IMR-90 (cell line): Measurements from ENCODE around the gene NCAPG2. TPM values are rescaled to one million over a fixed set of nuclear protein-coding genes. Genes with fewer than 3 reads are reported as not detected.

Experiments
- ATAC-seq: fragments of 200-7000 bp; cut with Tn5 transposase; 2 replicates; pipeline ENCODE4 v1.9.1; 2020; ENCODE audit warnings: low read depth, mild to moderate bottlenecking, moderate library complexity
- BruUV-seq: library from RNA; stranded (reverse); fragments of 400-500 nt; replicated peaks from 2 replicates; lab custom pipeline; 2021; lab: Mats Ljungman, UMichigan
- CTCF ChIA-PET: fragments of 300-600 bp; formaldehyde crosslinking; extraction: SDS; loops from one replicate; lab custom pipeline; 2021; ENCODE audit warnings: antibody characterized with exemption; lab: Yijun Ruan, JAX
- POLR2A ChIA-PET: fragments of 300-600 bp; sonication (Branson Sonifier 250); formaldehyde crosslinking; loops from one replicate; lab custom pipeline; 2022; ENCODE audit warnings: antibody characterized with exemption; ENCODE audit not compliant: unreplicated experiment; lab: Charles Lee
- DNase-seq: peaks from one replicate; pipeline ENCODE4 v3.0.0; 2013
- H2AFZ ChIP-seq: replicated peaks from 2 replicates; pipeline ENCODE3; 2013; ENCODE audit warnings: low read length, mild to moderate bottlenecking; ENCODE audit not compliant: poor library complexity
- H2AK5ac ChIP-seq: 2 replicates; pipeline ENCODE4 v1.6.1; 2013; ENCODE audit warnings: low read depth, low read length, inconsistent platforms
- H2AK9ac ChIP-seq: replicated peaks from 2 replicates; pipeline ENCODE3; 2013; ENCODE audit warnings: mild to moderate bottlenecking, low read depth, low read length, moderate library complexity; ENCODE audit not compliant: poor library complexity
- H2BK120ac ChIP-seq: 2 replicates; pipeline ENCODE4 v1.6.1; 2013; ENCODE audit warnings: low read depth, low read length, inconsistent platforms
- H2BK15ac ChIP-seq: 3 replicates; pipeline ENCODE4 v1.6.1; 2013; ENCODE audit warnings: low read depth, low read length, inconsistent platforms
- H2BK20ac ChIP-seq: 2 replicates; pipeline ENCODE4 v1.6.1; 2013; ENCODE audit warnings: low read depth, mild to moderate bottlenecking, inconsistent platforms, low read length, moderate library complexity
- H2BK5ac ChIP-seq: 2 replicates; pipeline ENCODE4 v1.6.1; 2013; ENCODE audit warnings: mild to moderate bottlenecking, low read depth, low read length, inconsistent platforms; ENCODE audit not compliant: poor library complexity, severe bottlenecking
- H3K14ac ChIP-seq: replicated peaks from 2 replicates; pipeline ENCODE4 v1.6.1; 2013; ENCODE audit warnings: low read depth, low read length, inconsistent platforms
- H3K18ac ChIP-seq: 2 replicates; pipeline ENCODE4 v1.6.1; 2013; ENCODE audit warnings: low read depth, low read length, control low read depth
- H3K23ac ChIP-seq: 2 replicates; pipeline ENCODE4 v1.6.1; 2013; ENCODE audit warnings: low read depth, low read length, inconsistent platforms
- H3K27ac ChIP-seq: 2 replicates; pipeline ENCODE4 v1.5.1; 2013; ENCODE audit warnings: mild to moderate bottlenecking, control low read depth, low read length; ENCODE audit not compliant: insufficient read depth
- H3K27me3 ChIP-seq: 2 replicates; pipeline ENCODE4 v1.6.1; 2013; ENCODE audit warnings: low read length; ENCODE audit not compliant: control insufficient read depth, insufficient read depth
- H3K36me3 ChIP-seq: 2 replicates; pipeline ENCODE4 v1.6.1; 2013; ENCODE audit warnings: low read length, mixed read lengths; ENCODE audit not compliant: control insufficient read depth, insufficient read depth
- H3K4ac ChIP-seq: 2 replicates; pipeline ENCODE4 v1.6.1; 2013; ENCODE audit warnings: low read depth, low read length, inconsistent platforms
- H3K4me1 ChIP-seq: 2 replicates; pipeline ENCODE4 v1.6.1; 2013; ENCODE audit warnings: low read length, mixed read lengths; ENCODE audit not compliant: control insufficient read depth, insufficient read depth
- H3K4me2 ChIP-seq: 2 replicates; pipeline ENCODE4 v1.6.1; 2013; ENCODE audit warnings: low read depth, mild to moderate bottlenecking, control low read depth, low read length, moderate library complexity
- H3K4me3 ChIP-seq: 2 replicates; pipeline ENCODE4 v1.5.1; 2013; ENCODE audit warnings: low read depth, mild to moderate bottlenecking, control low read depth, low read length, moderate library complexity; ENCODE audit not compliant: insufficient read depth
- H3K56ac ChIP-seq: 2 replicates; pipeline ENCODE4 v1.6.1; 2013; ENCODE audit warnings: low read length, inconsistent platforms; ENCODE audit not compliant: insufficient read depth; ENCODE audit errors: extremely low read depth
- H3K79me1 ChIP-seq, 2 experiments: 2 replicates each; pipeline ENCODE4 v1.6.1; 2013; ENCODE audit warnings: low read length in 2 of 2, inconsistent platforms in 1 of 2, low read depth in 1 of 2
- H3K9ac ChIP-seq: 2 replicates; pipeline ENCODE4 v1.6.1; 2013; ENCODE audit warnings: low read depth, low read length, control low read depth
- H3K9me1 ChIP-seq: 2 replicates; pipeline ENCODE4 v1.6.1; 2013; ENCODE audit warnings: low read length, inconsistent platforms; ENCODE audit not compliant: insufficient read depth
- H3K9me3 ChIP-seq: 2 replicates; pipeline ENCODE4 v1.6.1; 2013; ENCODE audit warnings: low read length; ENCODE audit not compliant: control insufficient read depth, insufficient read depth
- H4K20me1 ChIP-seq: 2 replicates; pipeline ENCODE4 v1.6.1; 2013; ENCODE audit warnings: low read length, inconsistent platforms; ENCODE audit not compliant: insufficient read depth
- H4K5ac ChIP-seq: 2 replicates; pipeline ENCODE4 v1.6.1; 2013; ENCODE audit warnings: mild to moderate bottlenecking, low read depth, low read length, control low read depth
- H4K8ac ChIP-seq, 2 experiments: 2 replicates each; pipeline ENCODE4 v1.6.1; 2013; ENCODE audit warnings: low read depth in 2 of 2, low read length in 2 of 2, control low read depth in 1 of 2, inconsistent platforms in 1 of 2
- H4K91ac ChIP-seq: 2 replicates; pipeline ENCODE4 v1.6.1; 2013; ENCODE audit warnings: low read depth, low read length, inconsistent platforms; ENCODE audit not compliant: insufficient read depth
- BHLHE40 ChIP-seq: fragments of 150-350 bp; IDR thresholded peaks from 2 replicates; pipeline ENCODE4 v1.6.1; 2016; ENCODE audit warnings: mild to moderate bottlenecking, low read depth, low read length
- CEBPB ChIP-seq: IDR thresholded peaks from 2 replicates; pipeline ENCODE4 v1.6.1; 2012; ENCODE audit warnings: low read depth, low read length, improper control_type of control experiment
- CTCF ChIP-seq: conservative IDR thresholded peaks from 2 replicates; pipeline ENCODE4 v1.5.1; 2012; ENCODE audit warnings: mild to moderate bottlenecking, low read depth, low read length, improper control_type of control experiment
- ELK1 ChIP-seq: fragments of 150-350 bp; IDR thresholded peaks from 2 replicates; pipeline ENCODE4 v1.6.1; 2016; ENCODE audit warnings: low read depth, mild to moderate bottlenecking, low read length, moderate library complexity, borderline replicate concordance
- FOS ChIP-seq: fragments of 150-350 bp; IDR thresholded peaks from 2 replicates; pipeline ENCODE4 v1.6.1; 2016; ENCODE audit warnings: low read depth, low read length
- MAFK ChIP-seq: IDR thresholded peaks from 2 replicates; pipeline ENCODE4 v1.6.1; 2012; ENCODE audit warnings: low read depth, low read length, improper control_type of control experiment
- MXI1 ChIP-seq: IDR thresholded peaks from 2 replicates; pipeline ENCODE4 v1.6.1; 2012; ENCODE audit warnings: low read depth, mild to moderate bottlenecking, low read length, moderate library complexity, borderline replicate concordance
- NFE2L2 ChIP-seq: fragments of 150-350 bp; IDR thresholded peaks from 2 replicates; pipeline ENCODE4 v1.6.1; 2016; ENCODE audit warnings: low read depth, mild to moderate bottlenecking, low read length
- POLR2A ChIP-seq: IDR thresholded peaks from 2 replicates; pipeline ENCODE4 v1.6.1; 2012; ENCODE audit warnings: mild to moderate bottlenecking, low read depth, low read length
- RFX5 ChIP-seq: IDR thresholded peaks from 2 replicates; pipeline ENCODE4 v1.8.0; 2012; ENCODE audit warnings: low read depth, mild to moderate bottlenecking, low read length, moderate library complexity
- SMC3 ChIP-seq: fragments of 150-350 bp; IDR thresholded peaks from 2 replicates; pipeline ENCODE4 v1.6.1; 2016; ENCODE audit warnings: low read depth, mild to moderate bottlenecking, antibody characterized with exemption, low read length, moderate library complexity
- USF2 ChIP-seq: fragments of 150-350 bp; IDR thresholded peaks from 2 replicates; pipeline ENCODE4 v1.6.1; 2017; ENCODE audit warnings: mild to moderate bottlenecking, antibody characterized with exemption, low read length, low read depth
- WGBS, 2 experiments: methylation state at CpG; one replicate each; pipeline versions ENCODE4 v1.1.5 to v1.1.7; 2013; ENCODE audit warnings: missing lambda C conversion rate in 2 of 2; ENCODE audit not compliant: insufficient read length in 1 of 2; ENCODE audit errors: extremely low coverage in 2 of 2; 5-methylcytosine and 5-hydroxymethylcytosine counted together
- dilution Hi-C: fragments of 300-500 bp; cut with HindIII; formaldehyde crosslinking; loops from one replicate; pipeline ENCODE4 v1.14.3; 2018; ENCODE audit warnings: low sequenced_read_pairs; ENCODE audit not compliant: unreplicated experiment
- in situ Hi-C: fragments of 300-500 bp; cut with MboI; formaldehyde crosslinking; loops from 3 replicates; pipeline ENCODE4 v1.14.3; 2019; ENCODE audit warnings: low sequenced_read_pairs, inconsistent platforms, mixed read lengths
- intact Hi-C: fragments of 100-400 bp; cut with micrococcal nuclease; formaldehyde crosslinking; loops from 2 replicates; pipeline ENCODE4 v1.10.0; 2022
- polyA plus RNA-seq, 3 experiments: library from polyadenylated mRNA; depleted of rRNA; stranded (reverse); fragments of >200 nt; gene quantifications; 2 replicates each; pipeline ENCODE4 v1.2.3, GENCODE V29; 2012; ENCODE audit warnings: low replicate concordance in 1 of 3
- total RNA-seq: library from RNA; depleted of rRNA; stranded (reverse); fragments of >200 nt; gene quantifications from 2 replicates; pipeline ENCODE4 v1.2.3, GENCODE V29; 2012

The NCAPG2 gene
- total and polyA plus RNA-seq, 2 of the 4 experiments (the other 2 are of a cell fraction): 25.6 to 25.8 TPM

GRCh38 chr7:158699341-158699740 lies 5.3 kb downstream of the NCAPG2 start:
- intact Hi-C loops (no loop called here), in situ Hi-C loops (loop anchor here (5.0 kb wide), 1 partner anchor 278 kb away; no protein-coding TSS in a partner anchor), dilution Hi-C loops (no loop called here)
- Histone ChIP-seq H4K20me1 (no peaks in the 10 kb centered on the region), H3K27ac (no peak overlapping the region), H2AFZ (no peak overlapping the region), H4K91ac (no peak overlapping the region), H2BK15ac (no peak overlapping the region), H4K5ac (no peak overlapping the region), H3K9me3 (no peaks in the 10 kb centered on the region), H3K9ac (no peak overlapping the region), H2AK5ac (no peak overlapping the region), H3K27me3 (no peaks in the 10 kb centered on the region), H3K4me1 (peaks cover 7% of the 10 kb centered on the region), H2BK20ac (no peak overlapping the region), H4K8ac (no peak overlapping the region; a peak in 1 of 4 replicates), H3K56ac (no peak overlapping the region), H3K23ac (no peak overlapping the region), H3K9me1 (peaks cover 11% of the 10 kb centered on the region), H3K79me1 (peaks cover 39 to 56% of the 10 kb centered on the region in 2 experiments), H3K4me3 (no peak overlapping the region), H3K4me2 (no peak overlapping the region), H3K14ac (no peak overlapping the region), H2AK9ac (no peak overlapping the region), H3K4ac (no peak overlapping the region), H2BK5ac (no peak overlapping the region), H2BK120ac (no peak overlapping the region), H3K18ac (no peak overlapping the region), H3K36me3 (peaks cover 4% of the 10 kb centered on the region; the same call in 1 of the 2 replicates)
- BruUV-seq: no TSS peak
- ATAC-seq (no peak), DNase-seq (no peak)
- ChIA-PET POLR2A (no interaction called here), CTCF (interaction anchor here (0.7 kb wide), 1 partner anchor 127 kb away, joined by 4 read pairs; no protein-coding TSS in a partner anchor)
- WGBS, 2 experiments: 0% methylated on average over 1 of the region's 1 CpG; no CpG with 5 or more reads in 1 of the 2 experiments
- TF ChIP-seq ELK1 (no peak), MAFK (no peak), CTCF (no peak), USF2 (no peak), POLR2A (no peak), SMC3 (no peak), BHLHE40 (no peak), NFE2L2 (no peak), CEBPB (no peak), MXI1 (no peak), FOS (no peak), RFX5 (no peak)
